Brain microvascular endothelial cell (primary cell): ENCODE results near the gene DMXL1.

ENCODE experiments used
- DNase-seq: peaks from one replicate; pipeline ENCODE4 v3.0.0-alpha.2; 2020
- H3K27ac ChIP-seq: fragments of 250-450 bp; sonication (Bioruptor Pico); 2 replicates; pipeline ENCODE4 v1.5.1; 2020; ENCODE audit warnings: mild to moderate bottlenecking, moderate library complexity
- H3K27me3 ChIP-seq: fragments of 250-450 bp; sonication (Bioruptor Pico); replicated peaks from 2 replicates; pipeline ENCODE4 v1.5.1; 2020; ENCODE audit warnings: mild to moderate bottlenecking
- H3K36me3 ChIP-seq: fragments of 250-450 bp; sonication (Bioruptor Pico); replicated peaks from 2 replicates; pipeline ENCODE4 v1.5.1; 2020; ENCODE audit warnings: mild to moderate bottlenecking
- H3K4me3 ChIP-seq: 2 replicates; pipeline ENCODE4 v1.5.1; 2011; ENCODE audit warnings: low read depth, mild to moderate bottlenecking, control low read depth, low read length, moderate library complexity
- in situ Hi-C: cut with HindIII; loops from 2 replicates; pipeline ENCODE4 v1.10.0; 2017; ENCODE audit warnings: low sequenced_read_pairs, low pct_ligation_motif_present
- TF ChIP-seq, protein P1 (sequence below): IDR thresholded peaks from 2 replicates; pipeline ENCODE4 v1.5.1; 2011; ENCODE audit warnings: low read depth, mild to moderate bottlenecking, moderate library complexity, low read length, control low read depth, inconsistent platforms; ENCODE audit errors: missing control alignments

DMXL1 gene

GRCh38 chr5:119036101-119036762, 34.7 kb upstream of the DMXL1 start:
- Histone ChIP-seq H3K4me3 (no peak overlapping the region), H3K27ac (no peak overlapping the region), H3K27me3 (no peaks in the 10 kb centered on the region), H3K36me3 (no peaks in the 10 kb centered on the region)
- in situ Hi-C loops = loop anchor here (25.0 kb wide), 1 partner anchor 376 kb away; no protein-coding TSS in a partner anchor
- peak; percentile 29 for DNase-seq
- TF ChIP-seq, protein P1, sequence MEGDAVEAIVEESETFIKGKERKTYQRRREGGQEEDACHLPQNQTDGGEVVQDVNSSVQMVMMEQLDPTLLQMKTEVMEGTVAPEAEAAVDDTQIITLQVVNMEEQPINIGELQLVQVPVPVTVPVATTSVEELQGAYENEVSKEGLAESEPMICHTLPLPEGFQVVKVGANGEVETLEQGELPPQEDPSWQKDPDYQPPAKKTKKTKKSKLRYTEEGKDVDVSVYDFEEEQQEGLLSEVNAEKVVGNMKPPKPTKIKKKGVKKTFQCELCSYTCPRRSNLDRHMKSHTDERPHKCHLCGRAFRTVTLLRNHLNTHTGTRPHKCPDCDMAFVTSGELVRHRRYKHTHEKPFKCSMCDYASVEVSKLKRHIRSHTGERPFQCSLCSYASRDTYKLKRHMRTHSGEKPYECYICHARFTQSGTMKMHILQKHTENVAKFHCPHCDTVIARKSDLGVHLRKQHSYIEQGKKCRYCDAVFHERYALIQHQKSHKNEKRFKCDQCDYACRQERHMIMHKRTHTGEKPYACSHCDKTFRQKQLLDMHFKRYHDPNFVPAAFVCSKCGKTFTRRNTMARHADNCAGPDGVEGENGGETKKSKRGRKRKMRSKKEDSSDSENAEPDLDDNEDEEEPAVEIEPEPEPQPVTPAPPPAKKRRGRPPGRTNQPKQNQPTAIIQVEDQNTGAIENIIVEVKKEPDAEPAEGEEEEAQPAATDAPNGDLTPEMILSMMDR = no peak

DNA sequence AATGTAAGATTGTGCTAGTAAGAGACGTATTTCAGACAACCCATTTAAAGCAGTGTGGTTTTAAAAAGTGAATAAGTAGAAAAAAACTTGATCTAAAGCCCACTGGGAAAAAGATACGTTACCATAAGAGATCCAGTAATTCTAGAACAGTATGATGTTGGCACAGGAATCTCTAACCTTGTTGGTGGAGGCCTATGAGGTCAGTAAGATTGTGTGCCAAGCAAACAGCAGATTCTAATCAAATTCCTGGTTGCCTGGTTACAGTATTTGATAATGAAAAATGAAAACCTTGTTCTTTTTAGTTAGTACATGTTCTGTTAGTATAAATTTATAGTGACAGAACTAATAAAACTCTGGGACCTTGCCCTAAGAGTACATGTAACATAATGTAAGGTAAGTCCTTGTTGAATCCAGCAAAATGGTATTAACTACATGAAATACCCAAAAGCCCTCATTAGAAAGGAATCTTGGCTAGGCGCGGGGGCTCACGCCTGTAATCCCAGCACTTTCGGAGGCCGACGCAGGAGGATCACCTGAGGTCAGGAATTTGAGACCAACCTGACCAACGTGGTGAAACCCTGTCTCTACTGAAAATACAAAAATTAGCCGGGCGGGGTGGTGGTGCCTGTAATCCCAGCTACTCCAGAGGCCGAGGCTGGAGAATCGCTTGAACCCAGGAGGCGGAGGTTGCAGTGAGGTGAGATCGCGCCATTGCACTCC, 33.2 kb upstream of the DMXL1 start:
- no peak for DNase-seq
- TF ChIP-seq, protein P1 = no peak
- no peaks in the 10 kb centered on the region for H3K27me3 ChIP-seq
- no peaks in the 10 kb centered on the region for H3K36me3 ChIP-seq
- no peak overlapping the region for H3K4me3 ChIP-seq
- H3K27ac ChIP-seq = no peak overlapping the region
- in situ Hi-C loops = loop anchor here (25.0 kb wide), 1 partner anchor 375 kb away; no protein-coding TSS in a partner anchor

DNA sequence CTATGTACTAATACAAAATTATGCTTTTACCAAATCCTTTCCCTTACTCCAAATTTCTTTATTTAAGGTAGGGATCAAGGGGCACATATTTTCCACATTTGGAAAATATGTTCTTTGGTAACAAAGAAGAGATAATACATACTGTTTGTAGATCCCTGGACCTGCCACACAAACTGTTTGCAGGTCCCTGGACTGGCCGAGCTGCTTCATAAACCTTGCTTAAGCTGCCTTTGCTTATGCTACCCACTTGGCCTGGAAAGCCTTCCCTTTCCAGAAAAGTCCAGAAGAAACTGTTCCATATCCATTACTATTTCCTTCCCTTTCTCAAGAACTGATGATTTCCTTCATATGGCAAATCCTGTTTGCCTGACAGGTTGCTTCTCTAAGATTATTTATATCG, 22.6 kb upstream of the DMXL1 start:
- in situ Hi-C loops = loop anchor here (25.0 kb wide), 1 partner anchor 364 kb away; no protein-coding TSS in a partner anchor
- no peak overlapping the region for H3K4me3 ChIP-seq
- TF ChIP-seq, protein P1 = no peak
- no peak overlapping the region for H3K27ac ChIP-seq
- no peak for DNase-seq
- no peaks in the 10 kb centered on the region for H3K36me3 ChIP-seq
- no peaks in the 10 kb centered on the region for H3K27me3 ChIP-seq

DNA sequence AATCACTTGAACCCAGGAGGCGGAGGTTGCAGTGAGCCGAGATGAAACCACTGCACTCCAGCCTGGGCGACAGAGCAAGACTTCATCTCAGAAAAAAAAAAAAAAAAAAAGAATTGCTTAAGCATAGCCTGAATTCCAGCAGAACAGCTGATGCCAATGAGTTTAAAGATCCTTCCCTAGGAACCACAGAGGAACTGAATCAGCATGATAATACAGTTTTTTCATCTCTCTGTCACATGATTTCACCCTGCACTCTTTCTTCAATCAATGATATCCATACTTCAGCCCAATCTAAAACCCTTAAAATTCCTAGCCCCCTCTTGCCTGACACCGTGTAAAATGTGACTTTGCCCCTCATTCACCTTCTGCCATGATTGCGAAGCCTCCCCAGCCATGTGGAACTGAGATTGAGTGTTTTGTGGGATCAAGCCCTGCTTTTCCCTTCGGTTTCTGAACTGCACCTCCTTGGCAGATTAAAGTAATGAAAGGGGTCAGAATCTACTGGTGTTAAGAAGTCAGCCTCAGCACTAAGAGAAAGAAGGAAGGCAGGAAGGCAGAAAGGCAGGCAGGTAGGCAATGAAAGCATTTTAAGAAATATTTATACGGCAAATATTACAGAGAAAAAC, 20.9 kb upstream of the DMXL1 start:
- TF ChIP-seq, protein P1 = no peak
- Histone ChIP-seq H3K27ac (peak overlapping the region; percentile 12), H3K36me3 (no peaks in the 10 kb centered on the region), H3K4me3 (no peak overlapping the region), H3K27me3 (no peaks in the 10 kb centered on the region)
- DNase-seq = peak; percentile 60
- in situ Hi-C loops = loop anchor here (25.0 kb wide), 1 partner anchor 362 kb away; no protein-coding TSS in a partner anchor

DNA sequence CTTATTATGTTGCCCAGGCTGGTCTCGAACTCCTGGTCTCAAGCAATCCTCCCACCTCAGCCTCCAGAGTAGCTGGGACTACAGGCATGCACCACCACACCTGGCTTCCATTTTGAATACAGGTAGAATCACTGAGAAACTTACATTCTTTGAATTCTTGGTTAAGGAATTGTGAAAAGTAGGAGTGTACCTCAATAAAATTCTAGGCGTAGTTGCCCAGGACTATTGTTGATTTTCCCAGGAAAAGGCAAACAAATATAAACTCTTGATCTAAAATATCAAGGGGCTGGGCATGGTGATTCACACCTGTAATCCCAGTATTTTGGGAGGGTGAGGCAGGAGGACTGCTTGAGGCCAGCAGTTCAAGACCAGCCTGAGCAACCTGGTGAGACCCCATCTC, 16.8 kb upstream of the DMXL1 start:
- TF ChIP-seq, protein P1 = no peak
- in situ Hi-C loops = no loop called here
- no peak overlapping the region for H3K27ac ChIP-seq
- no peaks in the 10 kb centered on the region for H3K36me3 ChIP-seq
- no peaks in the 10 kb centered on the region for H3K27me3 ChIP-seq
- DNase-seq = no peak
- H3K4me3 ChIP-seq = no peak overlapping the region
